CMK (cell line): ENCODE measurements around the gene HIVEP3.

Experiments used
- DNase-seq: peaks from one replicate; pipeline ENCODE4 v3.0.0-alpha.2; 2010; ENCODE audit warnings: low read depth

HIVEP3 gene

GRCh38 chr1:41530411-41530810 lies 388.3 kb downstream of the HIVEP3 start:
- DNase-seq = no peak

- no peak for DNase-seq
These were observed 388.9 kb downstream of the HIVEP3 start for GRCh38 chr1:41529621-41530395.

- no peak for DNase-seq
These were observed 389.8 kb downstream of the HIVEP3 start for GRCh38 chr1:41528726-41529605.

- DNase-seq = no peak
These were observed 390.6 kb downstream of the HIVEP3 start for GRCh38 chr1:41528106-41528505.

GRCh38 chr1:41526956-41527561 lies 391.7 kb downstream of the HIVEP3 start:
- no peak for DNase-seq

- DNase-seq = no peak
These were observed 392.7 kb downstream of the HIVEP3 start for GRCh38 chr1:41525891-41526587.

- DNase-seq = no peak
These were observed 393.7 kb downstream of the HIVEP3 start for GRCh38 chr1:41524676-41525675.

- no peak for DNase-seq
These were observed 394.6 kb downstream of the HIVEP3 start for GRCh38 chr1:41523949-41524675.

- DNase-seq = no peak
These were observed 395.7 kb downstream of the HIVEP3 start for GRCh38 chr1:41523071-41523470.

GRCh38 chr1:41521766-41522165 lies 397.0 kb downstream of the HIVEP3 start:
- no peak for DNase-seq

- DNase-seq = no peak
These were observed 397.6 kb downstream of the HIVEP3 start for GRCh38 chr1:41520951-41521752.

GRCh38 chr1:41519667-41520066 lies 399.1 kb downstream of the HIVEP3 start:
- no peak for DNase-seq

GRCh38 chr1:41518471-41518870 lies 400.3 kb downstream of the HIVEP3 start:
- no peak for DNase-seq

- DNase-seq = no peak
These were observed 401.7 kb downstream of the HIVEP3 start for GRCh38 chr1:41517062-41517438.

GRCh38 chr1:41516168-41517061 lies 402.3 kb downstream of the HIVEP3 start:
- DNase-seq = peak; percentile 59

- DNase-seq = no peak
These were observed 402.9 kb downstream of the HIVEP3 start for GRCh38 chr1:41515778-41516167.

- DNase-seq = no peak
These were observed 403.5 kb downstream of the HIVEP3 start for GRCh38 chr1:41515131-41515678.

- DNase-seq = no peak
These were observed 404.3 kb downstream of the HIVEP3 start for GRCh38 chr1:41514381-41514780.
